IMR-90 (cell line): ENCODE data around the gene GPC6. TPM values are rescaled to one million over a fixed set of nuclear protein-coding genes. Genes with fewer than 3 reads are reported as not detected.

Experiments
- ATAC-seq: fragments of 200-7000 bp; cut with Tn5 transposase; 2 replicates; pipeline ENCODE4 v1.9.1; 2020; ENCODE audit warnings: low read depth, mild to moderate bottlenecking, moderate library complexity
- BruUV-seq: library from RNA; stranded (reverse); fragments of 400-500 nt; replicated peaks from 2 replicates; lab custom pipeline; 2021; lab: Mats Ljungman, UMichigan
- CTCF ChIA-PET: fragments of 300-600 bp; formaldehyde crosslinking; extraction: SDS; loops from one replicate; lab custom pipeline; 2021; ENCODE audit warnings: antibody characterized with exemption; lab: Yijun Ruan, JAX
- POLR2A ChIA-PET: fragments of 300-600 bp; sonication (Branson Sonifier 250); formaldehyde crosslinking; loops from one replicate; lab custom pipeline; 2022; ENCODE audit warnings: antibody characterized with exemption; ENCODE audit not compliant: unreplicated experiment; lab: Charles Lee
- DNase-seq: peaks from one replicate; pipeline ENCODE4 v3.0.0; 2013
- H2AFZ ChIP-seq: replicated peaks from 2 replicates; pipeline ENCODE3; 2013; ENCODE audit warnings: low read length, mild to moderate bottlenecking; ENCODE audit not compliant: poor library complexity
- H2AK5ac ChIP-seq: 2 replicates; pipeline ENCODE4 v1.6.1; 2013; ENCODE audit warnings: low read depth, low read length, inconsistent platforms
- H2AK9ac ChIP-seq: replicated peaks from 2 replicates; pipeline ENCODE3; 2013; ENCODE audit warnings: mild to moderate bottlenecking, low read depth, low read length, moderate library complexity; ENCODE audit not compliant: poor library complexity
- H2BK120ac ChIP-seq: 2 replicates; pipeline ENCODE4 v1.6.1; 2013; ENCODE audit warnings: low read depth, low read length, inconsistent platforms
- H2BK15ac ChIP-seq: 3 replicates; pipeline ENCODE4 v1.6.1; 2013; ENCODE audit warnings: low read depth, low read length, inconsistent platforms
- H2BK20ac ChIP-seq: 2 replicates; pipeline ENCODE4 v1.6.1; 2013; ENCODE audit warnings: low read depth, mild to moderate bottlenecking, inconsistent platforms, low read length, moderate library complexity
- H2BK5ac ChIP-seq: 2 replicates; pipeline ENCODE4 v1.6.1; 2013; ENCODE audit warnings: mild to moderate bottlenecking, low read depth, low read length, inconsistent platforms; ENCODE audit not compliant: poor library complexity, severe bottlenecking
- H3K14ac ChIP-seq: replicated peaks from 2 replicates; pipeline ENCODE4 v1.6.1; 2013; ENCODE audit warnings: low read depth, low read length, inconsistent platforms
- H3K18ac ChIP-seq: 2 replicates; pipeline ENCODE4 v1.6.1; 2013; ENCODE audit warnings: low read depth, low read length, control low read depth
- H3K23ac ChIP-seq: 2 replicates; pipeline ENCODE4 v1.6.1; 2013; ENCODE audit warnings: low read depth, low read length, inconsistent platforms
- H3K27ac ChIP-seq: 2 replicates; pipeline ENCODE4 v1.5.1; 2013; ENCODE audit warnings: mild to moderate bottlenecking, control low read depth, low read length; ENCODE audit not compliant: insufficient read depth
- H3K27me3 ChIP-seq: 2 replicates; pipeline ENCODE4 v1.6.1; 2013; ENCODE audit warnings: low read length; ENCODE audit not compliant: control insufficient read depth, insufficient read depth
- H3K36me3 ChIP-seq: 2 replicates; pipeline ENCODE4 v1.6.1; 2013; ENCODE audit warnings: low read length, mixed read lengths; ENCODE audit not compliant: control insufficient read depth, insufficient read depth
- H3K4ac ChIP-seq: 2 replicates; pipeline ENCODE4 v1.6.1; 2013; ENCODE audit warnings: low read depth, low read length, inconsistent platforms
- H3K4me1 ChIP-seq: 2 replicates; pipeline ENCODE4 v1.6.1; 2013; ENCODE audit warnings: low read length, mixed read lengths; ENCODE audit not compliant: control insufficient read depth, insufficient read depth
- H3K4me2 ChIP-seq: 2 replicates; pipeline ENCODE4 v1.6.1; 2013; ENCODE audit warnings: low read depth, mild to moderate bottlenecking, control low read depth, low read length, moderate library complexity
- H3K4me3 ChIP-seq: 2 replicates; pipeline ENCODE4 v1.5.1; 2013; ENCODE audit warnings: low read depth, mild to moderate bottlenecking, control low read depth, low read length, moderate library complexity; ENCODE audit not compliant: insufficient read depth
- H3K56ac ChIP-seq: 2 replicates; pipeline ENCODE4 v1.6.1; 2013; ENCODE audit warnings: low read length, inconsistent platforms; ENCODE audit not compliant: insufficient read depth; ENCODE audit errors: extremely low read depth
- H3K79me1 ChIP-seq, 2 experiments: 2 replicates each; pipeline ENCODE4 v1.6.1; 2013; ENCODE audit warnings: low read length in 2 of 2, inconsistent platforms in 1 of 2, low read depth in 1 of 2
- H3K9ac ChIP-seq: 2 replicates; pipeline ENCODE4 v1.6.1; 2013; ENCODE audit warnings: low read depth, low read length, control low read depth
- H3K9me1 ChIP-seq: 2 replicates; pipeline ENCODE4 v1.6.1; 2013; ENCODE audit warnings: low read length, inconsistent platforms; ENCODE audit not compliant: insufficient read depth
- H3K9me3 ChIP-seq: 2 replicates; pipeline ENCODE4 v1.6.1; 2013; ENCODE audit warnings: low read length; ENCODE audit not compliant: control insufficient read depth, insufficient read depth
- H4K20me1 ChIP-seq: 2 replicates; pipeline ENCODE4 v1.6.1; 2013; ENCODE audit warnings: low read length, inconsistent platforms; ENCODE audit not compliant: insufficient read depth
- H4K5ac ChIP-seq: 2 replicates; pipeline ENCODE4 v1.6.1; 2013; ENCODE audit warnings: mild to moderate bottlenecking, low read depth, low read length, control low read depth
- H4K8ac ChIP-seq, 2 experiments: 2 replicates each; pipeline ENCODE4 v1.6.1; 2013; ENCODE audit warnings: low read depth in 2 of 2, low read length in 2 of 2, control low read depth in 1 of 2, inconsistent platforms in 1 of 2
- H4K91ac ChIP-seq: 2 replicates; pipeline ENCODE4 v1.6.1; 2013; ENCODE audit warnings: low read depth, low read length, inconsistent platforms; ENCODE audit not compliant: insufficient read depth
- BHLHE40 ChIP-seq: fragments of 150-350 bp; IDR thresholded peaks from 2 replicates; pipeline ENCODE4 v1.6.1; 2016; ENCODE audit warnings: mild to moderate bottlenecking, low read depth, low read length
- CEBPB ChIP-seq: IDR thresholded peaks from 2 replicates; pipeline ENCODE4 v1.6.1; 2012; ENCODE audit warnings: low read depth, low read length, improper control_type of control experiment
- FOS ChIP-seq: fragments of 150-350 bp; IDR thresholded peaks from 2 replicates; pipeline ENCODE4 v1.6.1; 2016; ENCODE audit warnings: low read depth, low read length
- RAD21 ChIP-seq: IDR thresholded peaks from 2 replicates; pipeline ENCODE4 v1.6.1; 2012; ENCODE audit warnings: low read length, improper control_type of control experiment
- RFX5 ChIP-seq: IDR thresholded peaks from 2 replicates; pipeline ENCODE4 v1.8.0; 2012; ENCODE audit warnings: low read depth, mild to moderate bottlenecking, low read length, moderate library complexity
- dilution Hi-C: fragments of 300-500 bp; cut with HindIII; formaldehyde crosslinking; loops from one replicate; pipeline ENCODE4 v1.14.3; 2018; ENCODE audit warnings: low sequenced_read_pairs; ENCODE audit not compliant: unreplicated experiment
- in situ Hi-C: fragments of 300-500 bp; cut with MboI; formaldehyde crosslinking; loops from 3 replicates; pipeline ENCODE4 v1.14.3; 2019; ENCODE audit warnings: low sequenced_read_pairs, inconsistent platforms, mixed read lengths
- intact Hi-C: fragments of 100-400 bp; cut with micrococcal nuclease; formaldehyde crosslinking; loops from 2 replicates; pipeline ENCODE4 v1.10.0; 2022
- polyA plus RNA-seq, 3 experiments: library from polyadenylated mRNA; depleted of rRNA; stranded (reverse); fragments of >200 nt; gene quantifications; 2 replicates each; pipeline ENCODE4 v1.2.3, GENCODE V29; 2012; ENCODE audit warnings: low replicate concordance in 1 of 3
- total RNA-seq: library from RNA; depleted of rRNA; stranded (reverse); fragments of >200 nt; gene quantifications from 2 replicates; pipeline ENCODE4 v1.2.3, GENCODE V29; 2012
- TF ChIP-seq, protein P1 (sequence below): conservative IDR thresholded peaks from 2 replicates; pipeline ENCODE4 v1.5.1; 2012; ENCODE audit warnings: mild to moderate bottlenecking, low read depth, low read length, improper control_type of control experiment

The GPC6 gene
- total and polyA plus RNA-seq, 2 of the 4 experiments (the other 2 are of a cell fraction), result 14.9 to 39.4 TPM

DNA sequence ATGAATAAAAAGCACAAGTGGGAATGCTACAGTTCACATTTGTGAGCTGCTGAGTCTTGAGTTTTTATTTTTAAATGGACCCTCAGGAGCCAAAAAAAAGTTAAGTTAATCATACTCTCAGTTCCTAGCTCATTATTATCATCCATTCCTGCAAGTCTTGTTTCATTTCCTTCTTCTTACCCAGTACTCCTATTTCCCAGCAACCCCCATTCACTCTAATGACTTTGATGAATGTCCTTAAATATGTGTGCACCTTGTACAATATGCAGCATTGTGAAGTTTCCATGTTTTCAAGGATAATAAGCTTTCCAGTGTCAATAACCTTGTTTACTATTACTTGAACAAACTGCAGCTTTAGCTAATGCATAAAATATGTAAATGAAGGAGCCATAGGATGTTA, 886.6 kb downstream of the GPC6 start:
- Histone ChIP-seq H3K4me2 (no peak overlapping the region), H4K91ac (no peak overlapping the region), H2BK20ac (no peak overlapping the region), H2AFZ (no peak overlapping the region), H3K14ac (no peak overlapping the region), H3K4me3 (no peak overlapping the region), H3K4me1 (peaks cover 2% of the 10 kb centered on the region; the same call in 1 of the 2 replicates), H4K20me1 (no peaks in the 10 kb centered on the region), H4K5ac (no peak overlapping the region), H3K9ac (no peak overlapping the region), H3K9me3 (no peaks in the 10 kb centered on the region), H3K4ac (no peak overlapping the region), H2BK5ac (no peak overlapping the region), H3K23ac (no peak overlapping the region), H3K36me3 (no peaks in the 10 kb centered on the region), H2BK120ac (no peak overlapping the region), H4K8ac (no peak overlapping the region), H3K27ac (no peak overlapping the region), H3K27me3 (no peaks in the 10 kb centered on the region), H3K79me1 (no peaks in the 10 kb centered on the region), H3K18ac (0 out of 2 replicates have a peak overlapping the region, but pooled peaks have one; percentile 9), H2AK9ac (no peak overlapping the region), H3K56ac (no peak overlapping the region), H2BK15ac (no peak overlapping the region), H2AK5ac (no peak overlapping the region), H3K9me1 (no peaks in the 10 kb centered on the region)
- POLR2A ChIA-PET, result no interaction called here
- in situ Hi-C loops, result no loop called here
- CTCF ChIA-PET, result interaction anchor here (0.5 kb wide), 1 partner anchor 26 kb away, joined by 6 read pairs; no protein-coding TSS in a partner anchor
- no peak for ATAC-seq
- DNase-seq, result no peak
- no peak for TF ChIP-seq RAD21
- TF ChIP-seq BHLHE40, result no peak
- TF ChIP-seq CEBPB, result no peak
- no peak for TF ChIP-seq RFX5
- TF ChIP-seq, protein P1, sequence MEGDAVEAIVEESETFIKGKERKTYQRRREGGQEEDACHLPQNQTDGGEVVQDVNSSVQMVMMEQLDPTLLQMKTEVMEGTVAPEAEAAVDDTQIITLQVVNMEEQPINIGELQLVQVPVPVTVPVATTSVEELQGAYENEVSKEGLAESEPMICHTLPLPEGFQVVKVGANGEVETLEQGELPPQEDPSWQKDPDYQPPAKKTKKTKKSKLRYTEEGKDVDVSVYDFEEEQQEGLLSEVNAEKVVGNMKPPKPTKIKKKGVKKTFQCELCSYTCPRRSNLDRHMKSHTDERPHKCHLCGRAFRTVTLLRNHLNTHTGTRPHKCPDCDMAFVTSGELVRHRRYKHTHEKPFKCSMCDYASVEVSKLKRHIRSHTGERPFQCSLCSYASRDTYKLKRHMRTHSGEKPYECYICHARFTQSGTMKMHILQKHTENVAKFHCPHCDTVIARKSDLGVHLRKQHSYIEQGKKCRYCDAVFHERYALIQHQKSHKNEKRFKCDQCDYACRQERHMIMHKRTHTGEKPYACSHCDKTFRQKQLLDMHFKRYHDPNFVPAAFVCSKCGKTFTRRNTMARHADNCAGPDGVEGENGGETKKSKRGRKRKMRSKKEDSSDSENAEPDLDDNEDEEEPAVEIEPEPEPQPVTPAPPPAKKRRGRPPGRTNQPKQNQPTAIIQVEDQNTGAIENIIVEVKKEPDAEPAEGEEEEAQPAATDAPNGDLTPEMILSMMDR, result no peak
- TF ChIP-seq FOS, result no peak
- intact Hi-C loops, result no loop called here
- dilution Hi-C loops, result no loop called here
- no TSS peak for BruUV-seq
